HG03378 (cell line): ENCODE results near the gene MRPL10.
A peak's percentile ranks its signal among the peaks of the same experiment; 100 is the strongest.

Experiments used
- ATAC-seq: cut with Tn5 transposase; IDR thresholded peaks from one replicate; pipeline ENCODE4 v1.9.1; 2021; ENCODE audit warnings: mild to moderate bottlenecking, moderate library complexity; ENCODE audit not compliant: unreplicated experiment

The MRPL10 gene

DNA sequence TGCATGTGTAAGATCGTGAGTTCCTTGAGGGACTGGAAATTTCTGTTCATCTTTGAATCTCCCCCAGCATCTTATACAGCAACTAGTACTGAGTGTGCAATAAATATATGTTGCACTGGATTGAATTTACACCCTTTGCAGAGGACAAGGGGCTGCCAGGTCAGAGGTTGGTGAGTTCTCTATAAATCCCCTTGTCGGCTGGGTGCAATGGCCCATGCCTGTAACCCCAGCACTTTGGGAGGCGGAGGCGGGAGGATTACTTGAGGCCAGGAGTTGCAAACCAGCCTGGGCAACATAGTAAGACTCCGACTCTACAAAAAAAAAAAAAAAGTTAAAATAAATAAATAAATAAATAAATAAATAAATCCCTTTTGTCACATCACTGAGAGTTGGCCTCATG, 29.0 kb upstream of the MRPL10 start:
- no peak for ATAC-seq

DNA sequence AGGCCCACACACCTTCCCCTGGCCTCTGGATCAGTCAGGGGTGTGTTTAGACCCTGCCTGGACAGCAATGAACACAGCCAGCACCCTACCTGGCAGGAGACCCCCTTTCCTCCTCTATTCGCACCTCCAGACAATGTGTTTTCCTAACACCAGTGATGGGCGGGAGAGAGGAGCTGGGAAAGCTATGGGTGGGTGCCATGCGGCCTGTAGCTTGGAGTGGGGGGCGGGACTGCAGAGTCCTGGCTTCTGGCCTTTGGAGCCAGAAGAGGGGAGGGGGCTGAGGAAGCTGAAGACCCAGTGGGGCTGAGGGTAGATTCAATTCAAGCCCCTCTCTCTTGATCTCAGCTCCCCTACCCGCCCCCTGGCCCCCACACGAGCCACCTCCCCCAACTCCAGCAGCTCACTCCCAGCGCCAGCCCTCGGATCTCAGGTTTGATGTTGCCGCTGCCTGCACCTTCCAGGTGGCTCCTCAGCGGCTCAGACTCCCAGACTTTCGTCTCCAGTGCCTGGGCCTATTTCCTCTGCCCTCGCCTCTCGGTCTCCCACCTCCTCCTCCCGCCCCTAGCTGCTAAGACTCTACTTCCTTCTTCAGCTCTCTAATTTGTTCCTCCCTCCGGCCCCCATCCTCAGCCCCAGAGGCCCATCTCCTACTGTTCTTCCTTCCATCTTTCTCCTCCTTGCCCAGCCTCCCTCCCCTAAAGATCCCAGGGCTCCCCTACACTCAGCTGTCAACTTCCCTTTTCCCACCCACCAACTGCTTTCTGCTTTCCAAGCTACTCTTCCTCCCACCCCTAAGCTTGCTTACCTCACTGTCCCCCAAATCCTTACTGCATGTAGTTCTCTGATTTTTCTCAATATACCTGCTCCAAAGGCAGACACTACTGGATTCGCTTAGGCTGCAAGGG, 26.5 kb upstream of the MRPL10 start:
- no peak for ATAC-seq

DNA sequence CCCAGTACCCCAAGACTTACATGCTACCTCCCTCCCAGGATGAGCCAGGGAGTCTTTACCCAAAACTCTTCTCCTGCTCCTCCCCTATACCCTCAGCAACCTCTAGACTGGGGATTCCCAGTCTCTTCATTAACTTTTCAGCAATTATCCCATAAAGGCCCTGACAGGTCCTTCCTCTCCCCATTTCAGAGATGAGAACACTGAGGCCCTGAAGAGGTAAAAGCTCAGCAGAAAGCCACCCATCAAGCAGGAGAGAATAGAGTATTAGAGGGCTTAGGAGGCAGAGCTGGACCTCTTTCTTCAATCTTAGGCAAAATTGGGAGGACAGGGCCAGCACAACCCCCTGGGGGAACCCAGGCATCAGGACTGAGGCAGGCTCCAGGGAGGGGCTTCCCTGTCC, 25.5 kb upstream of the MRPL10 start:
- no peak for ATAC-seq

DNA sequence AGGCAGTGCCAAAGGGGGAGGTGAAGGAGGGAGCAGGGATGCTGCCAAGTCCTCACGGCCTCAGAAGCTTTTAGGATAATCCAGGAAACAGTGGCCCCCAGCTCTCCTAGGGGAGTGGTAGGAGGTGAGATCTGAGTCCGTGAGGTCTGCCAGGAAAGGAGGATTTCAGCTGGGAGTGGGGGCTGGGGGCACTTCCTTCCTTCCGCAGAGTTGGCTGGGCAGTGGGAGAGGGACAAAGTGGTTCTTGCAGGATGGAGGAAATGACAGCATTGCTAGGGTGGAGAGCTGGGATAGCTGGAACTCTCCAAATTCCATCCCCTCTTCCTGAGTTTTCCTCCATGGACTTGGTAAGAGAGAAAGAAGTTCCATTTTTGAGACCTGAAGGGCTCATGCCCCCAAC, 24.4 kb upstream of the MRPL10 start:
- ATAC-seq = no peak

DNA sequence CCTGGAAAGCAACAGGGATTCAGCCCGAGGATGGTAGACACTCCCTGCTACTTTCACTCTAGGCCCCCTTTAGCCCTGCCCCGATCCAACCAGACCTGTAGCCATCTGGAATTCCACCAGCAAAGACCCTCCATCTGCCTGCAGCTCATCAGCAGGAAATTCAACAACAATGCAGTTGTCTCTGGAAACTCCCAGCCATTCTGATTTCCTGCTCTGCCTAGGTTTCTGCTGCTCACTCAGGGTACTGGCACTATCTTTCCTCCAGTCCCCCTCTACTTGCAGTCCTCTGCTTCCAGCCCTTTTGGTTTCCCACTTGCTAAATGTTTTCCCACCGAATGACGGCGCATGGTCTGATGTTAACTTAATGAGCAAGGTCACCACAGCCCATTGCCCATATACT, 22.3 kb upstream of the MRPL10 start:
- ATAC-seq = no peak

DNA sequence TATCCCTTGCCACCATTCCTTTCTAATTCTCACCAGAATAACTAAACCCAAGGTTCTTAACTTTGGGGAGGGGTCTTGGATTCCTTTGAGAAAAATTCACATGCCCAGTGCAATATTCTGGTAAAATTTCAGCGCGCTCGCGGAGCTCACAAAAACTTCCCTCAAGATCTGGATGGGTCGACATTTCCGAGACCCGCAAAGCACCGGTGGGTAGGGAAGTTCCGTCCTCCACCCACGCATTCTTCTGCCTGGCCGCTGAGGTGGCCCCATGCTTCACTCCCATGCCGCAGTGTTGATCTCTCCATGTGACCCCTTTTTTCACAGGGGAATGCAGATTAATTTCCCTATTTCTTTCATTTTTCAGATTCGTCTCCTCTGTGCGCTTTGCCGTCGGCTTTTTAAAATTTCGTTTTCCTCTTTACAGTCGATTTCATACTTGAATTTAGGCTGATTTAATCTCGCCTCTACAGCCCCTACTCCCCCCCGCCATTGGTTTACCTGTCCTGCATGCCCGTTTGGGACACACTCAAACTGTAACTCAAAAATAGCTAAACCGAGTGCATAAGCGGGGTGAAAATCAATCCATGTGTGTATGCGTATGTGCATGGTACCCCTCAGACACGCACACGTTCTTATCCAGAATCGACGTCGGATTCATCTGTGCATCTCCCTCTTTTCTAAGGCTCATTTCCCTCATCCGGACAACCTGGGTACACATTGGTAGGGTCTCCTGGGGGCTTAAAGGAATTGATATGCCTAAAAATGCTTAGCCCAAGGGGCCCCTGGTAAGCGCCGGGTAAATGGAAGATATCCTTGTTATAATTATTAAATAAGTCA, 21.0 kb upstream of the MRPL10 start:
- no peak for ATAC-seq

DNA sequence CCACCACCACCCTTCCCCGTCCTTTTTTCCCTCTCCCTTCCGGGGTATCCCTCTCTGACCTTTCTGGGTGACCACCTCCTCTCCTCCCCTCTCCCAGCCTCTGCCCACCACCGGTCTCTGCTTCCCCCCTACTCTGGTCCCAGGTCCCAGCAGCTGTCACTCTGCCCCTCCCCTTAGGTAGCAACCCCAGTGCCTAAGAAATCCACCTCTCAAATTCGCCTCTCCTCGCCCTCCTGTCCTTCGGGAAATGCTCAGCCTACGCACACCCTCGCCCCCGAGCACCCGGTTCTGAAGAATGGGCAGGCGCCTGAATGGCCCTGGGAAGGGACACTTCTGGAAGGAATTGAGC, 20.4 kb upstream of the MRPL10 start:
- ATAC-seq = no peak

DNA sequence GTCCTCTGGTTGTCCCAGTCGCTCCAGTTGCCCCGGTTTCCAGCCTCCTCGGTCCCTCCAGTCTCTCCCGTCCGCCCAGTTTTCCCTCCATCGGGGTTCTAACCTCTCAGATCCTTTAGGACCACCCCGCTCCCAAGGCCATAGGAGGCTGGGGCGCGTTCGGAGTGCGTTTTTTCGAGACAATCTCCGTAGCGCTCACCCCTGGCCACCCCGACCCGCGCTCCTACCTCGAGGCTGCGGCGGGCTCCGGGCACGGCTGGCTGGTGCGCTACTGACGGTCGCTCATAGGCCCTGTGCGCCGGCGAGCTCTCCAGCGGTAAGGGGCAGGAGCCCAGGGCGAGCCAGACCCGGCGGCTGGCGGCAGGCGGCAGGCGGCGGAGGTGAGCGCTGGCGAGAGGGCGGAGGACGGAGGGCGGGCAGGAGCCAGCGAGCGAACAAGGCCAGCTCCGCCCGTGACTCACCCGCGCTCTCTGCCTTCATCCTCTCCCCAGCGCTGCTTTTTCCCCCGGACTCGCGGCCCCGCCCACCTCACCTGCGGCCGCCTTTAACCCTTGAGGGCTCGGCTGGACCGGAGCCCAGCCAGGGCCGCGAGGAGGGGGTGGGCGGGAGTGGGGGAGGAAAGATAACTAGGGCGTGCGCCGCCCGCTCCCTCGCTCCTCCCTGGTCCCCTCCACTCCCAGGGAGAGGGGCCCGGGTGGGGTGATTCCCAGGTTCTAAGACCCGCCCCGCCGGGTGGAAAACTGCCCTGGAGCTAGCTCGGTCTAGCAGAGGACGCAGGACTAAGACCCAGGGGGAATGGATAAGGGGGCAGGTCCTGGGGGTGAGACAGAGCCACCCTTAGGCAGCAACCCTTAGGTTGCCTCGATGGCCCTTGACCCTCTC, 19.6 kb upstream of the MRPL10 start, which contains the start of gene SP6:
Gene SP6, minus strand, starts transcription at position 472 of the 882 bp plus-strand sequence. CDS start 2,734 bp downstream, outside the sequence.
- ATAC-seq = no peak

DNA sequence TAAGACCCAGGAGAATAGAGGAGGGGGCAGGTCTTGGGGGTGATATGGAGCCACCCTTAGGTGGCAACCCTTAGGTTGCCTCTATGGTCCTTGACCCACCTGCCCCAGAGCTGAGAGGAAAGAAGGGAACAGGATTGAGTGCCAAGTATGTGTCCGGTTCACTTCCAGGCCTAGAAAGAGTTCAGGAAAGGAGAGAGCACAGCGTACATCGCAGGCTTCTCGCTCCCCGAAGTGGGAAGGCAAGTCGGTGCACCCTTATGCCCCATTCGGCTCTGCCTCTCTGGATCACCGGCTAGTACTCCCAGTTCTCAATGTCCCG, 19.0 kb upstream of the MRPL10 start:
- ATAC-seq = no peak

DNA sequence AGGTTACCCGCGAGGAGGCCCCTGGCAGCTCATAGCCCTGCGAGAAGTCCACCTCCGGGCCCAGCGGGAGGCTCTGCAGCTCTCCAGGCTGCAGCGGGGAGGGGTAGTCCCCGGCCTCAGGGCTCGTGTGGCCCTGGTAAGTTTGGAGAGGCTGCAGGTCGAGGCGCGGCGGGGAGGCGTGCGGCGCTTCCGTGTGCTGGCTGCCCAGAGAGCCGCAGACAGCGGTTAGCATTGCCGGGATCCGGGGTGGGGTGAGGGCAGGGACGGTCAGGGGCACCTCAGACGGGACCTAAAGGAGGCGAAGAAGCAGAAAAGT, 16.8 kb upstream of the MRPL10 start:
- no peak for ATAC-seq

DNA sequence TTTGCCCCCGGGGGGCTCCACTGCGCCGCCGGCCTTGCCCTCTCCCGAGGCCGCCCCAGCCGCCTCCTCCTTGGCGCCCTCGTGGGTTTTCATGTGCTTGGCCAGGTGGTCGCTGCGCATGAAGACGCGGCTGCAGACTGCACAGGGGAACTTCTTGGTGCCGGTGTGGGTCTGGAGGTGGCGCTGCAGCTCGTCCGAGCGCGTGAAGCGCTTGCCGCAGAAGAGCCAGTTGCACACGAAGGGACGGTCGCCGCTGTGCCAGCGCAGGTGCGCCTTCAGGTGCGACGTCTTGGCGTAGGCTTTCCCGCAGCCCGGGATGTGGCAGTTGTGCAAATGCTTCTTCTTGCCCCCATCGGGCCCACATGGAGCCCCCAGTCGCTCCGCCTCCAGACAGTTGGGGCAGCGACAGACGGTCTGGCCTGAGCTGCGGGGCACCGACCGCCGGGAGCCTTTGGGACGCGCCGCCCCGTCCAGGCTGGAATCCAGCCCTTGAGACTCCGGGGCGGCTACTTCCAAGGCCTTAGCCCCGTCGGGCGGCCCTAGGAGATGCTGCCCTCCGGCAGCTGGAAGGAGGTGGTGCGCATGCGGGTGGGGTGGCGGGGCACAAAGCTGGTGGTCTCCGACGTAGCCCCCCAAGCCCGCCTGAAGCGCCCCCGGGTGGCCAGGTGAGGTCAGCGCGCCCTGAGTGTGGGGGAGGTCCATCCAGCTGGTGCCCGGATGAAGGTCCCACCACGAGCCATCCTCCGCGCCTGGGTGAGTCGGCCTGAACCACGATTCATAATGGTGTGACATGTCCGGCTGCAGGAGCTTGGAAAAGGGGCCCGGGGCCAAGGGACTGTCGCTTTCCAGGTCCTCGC, 16.2 kb upstream of the MRPL10 start:
- ATAC-seq = no peak

DNA sequence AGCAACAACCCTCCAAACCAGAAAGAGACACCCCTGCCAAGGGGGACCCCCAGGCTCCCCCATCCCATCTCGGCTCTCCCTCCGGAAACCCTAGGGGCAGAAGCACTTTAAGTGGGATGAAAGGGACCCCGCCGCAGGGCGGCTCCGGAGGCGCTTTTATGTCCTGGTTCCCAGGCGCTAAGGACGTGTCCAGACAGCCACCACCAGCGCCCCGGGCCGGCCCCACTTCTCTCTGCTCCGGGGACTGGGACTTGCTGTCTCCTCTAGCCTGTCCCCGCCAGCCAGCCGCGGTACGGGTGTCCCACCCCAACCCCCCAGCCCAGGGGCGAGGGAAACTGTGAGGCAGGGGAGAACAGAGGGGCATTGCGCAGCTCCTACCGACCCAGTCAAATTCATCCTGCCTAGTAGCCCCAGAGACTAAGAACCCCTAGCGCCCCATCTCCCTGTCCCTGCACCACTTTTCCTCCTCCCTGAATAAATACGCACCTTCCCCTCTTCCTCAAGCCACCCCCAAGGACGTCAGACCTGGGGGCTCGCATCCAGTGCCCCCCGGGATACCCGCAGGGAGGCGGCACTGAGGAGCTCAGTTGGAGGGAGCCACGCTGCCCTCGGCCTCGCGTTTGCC, 15.5 kb upstream of the MRPL10 start:
- ATAC-seq = no peak

DNA sequence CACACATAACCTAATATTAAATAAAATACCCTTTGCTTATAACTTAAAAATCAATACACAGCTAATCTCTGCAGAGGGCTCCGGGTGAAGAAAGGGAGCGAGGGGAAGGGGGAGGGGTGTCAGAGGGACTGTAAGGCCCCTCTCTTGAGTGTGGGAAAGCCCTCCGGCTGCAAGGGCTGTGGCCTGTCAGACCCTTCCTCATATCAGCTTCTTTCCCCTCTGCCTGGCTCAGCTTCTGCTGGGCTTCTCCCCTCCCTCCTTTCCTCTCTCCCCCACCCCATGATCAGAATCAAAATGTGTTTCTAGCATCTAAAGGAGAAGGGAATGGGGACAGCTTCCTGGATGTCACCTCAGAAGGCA, 14.4 kb upstream of the MRPL10 start:
- ATAC-seq = no peak

DNA sequence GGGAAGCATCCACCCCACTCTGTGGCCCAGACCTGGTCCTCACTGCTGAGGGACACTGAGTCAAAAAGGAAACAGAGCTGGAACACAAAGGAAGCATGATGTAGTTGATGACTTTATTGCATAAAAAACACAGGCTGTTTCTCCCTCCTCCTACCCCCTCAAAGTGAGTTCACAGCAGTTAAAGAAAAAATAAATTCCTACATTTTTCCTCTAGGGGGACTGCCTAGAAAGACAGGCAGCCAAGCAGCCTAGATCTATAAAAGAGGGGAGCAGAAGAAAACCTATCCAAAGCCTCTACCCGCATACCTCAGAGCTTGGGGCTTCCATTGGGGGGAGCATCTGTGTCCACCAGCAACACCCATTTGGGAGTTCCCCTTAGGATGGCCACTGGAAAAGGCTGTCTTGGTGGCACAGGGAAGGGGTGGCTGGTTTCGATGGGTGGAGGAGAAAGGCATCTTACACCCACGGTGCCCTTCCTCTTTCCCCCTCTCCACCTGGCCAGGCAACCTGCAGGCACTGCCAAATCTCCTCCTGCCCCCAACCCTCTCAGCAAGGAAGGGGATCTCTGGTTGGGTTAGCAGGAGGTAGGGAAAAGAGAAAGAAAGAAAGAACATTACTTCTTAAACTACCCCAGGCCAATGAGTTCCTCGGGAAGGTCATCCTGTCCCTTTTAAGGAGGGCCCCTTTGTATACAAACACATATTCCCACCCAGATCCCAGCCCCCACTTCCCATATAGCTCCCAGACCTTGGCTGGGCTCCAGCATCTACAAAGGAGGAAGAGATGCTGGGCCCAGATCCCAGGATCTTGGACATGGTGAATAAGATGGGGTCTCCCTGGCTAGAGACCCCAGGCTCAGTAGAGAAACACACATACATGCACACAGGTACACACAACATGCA, 13.7 kb upstream of the MRPL10 start:
- ATAC-seq = no peak

DNA sequence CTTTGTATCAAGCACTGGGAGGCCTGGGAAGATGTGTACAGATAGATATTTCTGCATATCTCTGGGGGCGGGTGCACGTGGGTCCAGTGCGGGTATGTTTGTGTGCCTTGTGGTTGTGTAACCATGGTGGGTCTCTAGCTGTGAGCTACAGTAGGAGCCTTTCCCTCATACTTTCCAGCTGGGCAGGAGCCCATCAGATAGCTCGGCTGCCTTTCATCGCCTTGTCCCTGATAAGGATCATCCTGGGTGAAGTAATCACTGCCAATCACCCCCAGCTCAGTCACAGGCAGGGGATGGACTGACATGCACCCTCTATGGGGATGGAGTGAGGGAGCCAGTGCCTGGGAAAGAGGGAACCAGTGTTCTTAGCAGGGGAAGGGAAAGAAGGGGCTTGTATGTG, 12.9 kb upstream of the MRPL10 start:
- ATAC-seq = no peak

DNA sequence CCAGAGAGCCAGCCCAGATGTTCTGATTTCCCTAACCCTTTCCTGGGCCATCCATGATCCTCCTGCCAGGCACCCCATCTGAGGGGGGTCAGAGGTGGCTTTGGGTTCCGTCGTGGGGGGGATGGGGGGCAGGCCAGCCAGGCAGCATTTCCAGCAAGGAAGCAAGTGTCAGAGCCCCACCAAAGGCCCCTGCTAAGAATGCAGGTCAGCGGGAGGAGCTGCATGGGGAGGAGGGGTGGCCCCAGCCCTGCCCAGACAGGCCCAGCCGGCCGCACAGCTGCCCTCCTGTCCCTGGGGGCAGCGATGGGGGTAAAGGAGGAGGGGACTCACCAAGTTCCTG, 12.0 kb upstream of the MRPL10 start:
- ATAC-seq = no peak

DNA sequence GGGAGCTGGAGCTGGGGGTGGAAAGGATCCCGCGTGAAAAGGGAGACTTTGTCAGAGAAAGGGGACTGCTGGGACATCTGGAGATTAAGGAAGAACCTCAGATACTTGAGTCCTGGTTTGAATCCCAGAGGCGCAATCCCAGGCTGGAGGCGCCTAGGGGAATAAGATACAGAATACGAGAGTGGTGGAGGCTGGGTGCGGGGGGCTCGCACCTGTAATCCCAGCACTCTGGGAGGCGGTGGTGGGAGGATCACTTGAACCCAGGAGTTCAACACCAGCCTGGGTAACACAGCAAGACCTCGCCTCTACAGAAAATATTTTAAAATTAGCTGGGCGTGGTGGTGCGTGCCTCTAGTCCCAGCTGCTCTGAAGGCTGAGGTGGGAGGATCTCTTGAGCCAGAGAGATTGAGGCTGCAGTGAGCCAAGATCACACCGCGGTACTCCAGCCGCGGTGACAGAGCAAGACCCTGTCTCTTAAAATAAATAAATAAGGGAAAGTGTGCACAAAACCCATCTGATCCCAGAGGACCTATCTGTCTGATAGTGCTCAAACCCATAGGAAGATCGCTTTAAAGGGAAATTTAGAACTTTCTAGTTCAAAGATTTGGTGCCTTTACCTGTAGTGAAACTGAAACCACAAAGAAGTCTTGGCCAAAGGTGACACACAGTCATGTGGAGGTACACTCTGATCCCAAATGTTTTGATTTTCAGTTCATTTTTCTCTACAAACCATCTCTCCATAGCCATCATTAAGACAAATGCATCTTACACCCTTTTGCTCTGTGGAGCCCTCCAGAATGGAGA, 10.3 kb upstream of the MRPL10 start:
- peak; percentile 6 for ATAC-seq

DNA sequence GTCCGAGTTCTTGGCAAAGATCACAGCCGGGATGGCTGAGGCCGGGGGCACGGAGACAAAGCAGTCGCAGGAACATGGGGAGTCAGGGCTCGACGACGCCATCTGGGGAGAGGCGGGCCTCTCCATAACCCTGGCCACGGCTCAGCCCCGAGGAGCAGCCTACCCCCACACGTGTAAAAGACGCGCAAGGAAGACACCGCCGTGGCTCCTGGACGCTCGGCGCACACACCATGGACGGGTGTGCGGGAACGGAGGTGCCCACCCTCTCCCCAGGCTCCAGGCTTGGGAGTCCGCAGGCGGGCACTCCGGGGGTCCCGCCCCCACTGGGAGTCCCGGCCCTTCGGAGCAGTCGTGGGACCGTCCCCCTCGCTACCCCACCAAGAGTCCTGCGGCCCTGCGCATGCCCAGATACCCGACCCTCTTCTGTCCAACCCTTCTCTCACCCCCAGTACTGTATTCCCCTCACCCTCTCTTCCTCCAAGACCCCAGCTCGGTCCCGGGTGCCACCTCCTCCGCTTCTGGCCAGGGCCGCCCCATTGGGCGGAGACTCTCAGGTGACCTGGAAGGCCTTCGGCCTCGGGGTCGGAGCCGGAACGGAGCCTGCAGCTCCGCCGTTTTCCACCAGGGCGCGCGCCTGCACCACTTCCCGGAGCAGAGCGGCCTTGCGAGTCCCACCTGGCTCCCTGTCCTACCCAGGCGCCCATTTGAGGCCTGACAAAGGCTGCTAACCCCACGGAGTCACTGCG, 9.6 kb upstream of the MRPL10 start, which contains the start of gene SCRN2:
Gene SCRN2, minus strand, starts transcription at position 532 of the 746 bp plus-strand sequence. Its CDS starts 430 bp downstream, at position 102.
- peak; percentile 71 for ATAC-seq
